ENCODE results near the gene SH2B2.
"Not testable (repeated sequence)": the region's sequence is repeated elsewhere in the genome, so short reads cannot be mapped to it uniquely, and the experiment has no call there.

SH2B2 gene

GRCh38 chr7:102306916-102307677 lies 20.4 kb downstream of the SH2B2 start:
- DNase-seq = peak in 1 of 2 donors; percentile 14

GRCh38 chr7:102310414-102310815 lies 23.7 kb downstream of the SH2B2 start:
- DNase-seq = peak in 1 of 2 donors; percentile 8

GRCh38 chr7:102312317-102312716 lies 25.6 kb downstream of the SH2B2 start:
- DNase-seq = no peak

GRCh38 chr7:102313997-102314780 lies 27.5 kb downstream of the SH2B2 start:
- no peak for DNase-seq

- DNase-seq = no peak
Observed at GRCh38 chr7:102317231-102318059, 30.8 kb downstream of the SH2B2 start.

GRCh38 chr7:102318482-102318971 lies 31.9 kb downstream of the SH2B2 start:
- no peak for DNase-seq

- DNase-seq = no peak
Observed at GRCh38 chr7:102319671-102320070, 33.0 kb downstream of the SH2B2 start.

- DNase-seq = no peak
Observed at GRCh38 chr7:102320181-102320580, 33.5 kb downstream of the SH2B2 start.

GRCh38 chr7:102320601-102321350 lies 34.1 kb downstream of the SH2B2 start:
- DNase-seq = no peak

- DNase-seq = no peak
Observed at GRCh38 chr7:102321351-102322201, 34.9 kb downstream of the SH2B2 start.

- no peak for DNase-seq
Observed at GRCh38 chr7:102322202-102322715, 35.6 kb downstream of the SH2B2 start.

- DNase-seq = no peak
Observed at GRCh38 chr7:102323914-102324195, 37.2 kb downstream of the SH2B2 start.

- DNase-seq = not testable (repeated sequence)
Observed at GRCh38 chr7:102325106-102325505, 38.4 kb downstream of the SH2B2 start.

- DNase-seq = no peak
Observed at GRCh38 chr7:102326157-102326889, 39.7 kb downstream of the SH2B2 start.

- not testable (repeated sequence) for DNase-seq
Observed at GRCh38 chr7:102327183-102327582, 40.5 kb downstream of the SH2B2 start.

- DNase-seq = not testable (repeated sequence)
Observed at GRCh38 chr7:102328863-102329262, 42.2 kb downstream of the SH2B2 start.

GRCh38 chr7:102329366-102329765 lies 42.7 kb downstream of the SH2B2 start:
- DNase-seq = not testable (repeated sequence)

- DNase-seq = not testable (repeated sequence)
Observed at GRCh38 chr7:102330666-102331460, 44.2 kb downstream of the SH2B2 start.

- DNase-seq = not testable (repeated sequence)
Observed at GRCh38 chr7:102335574-102335973, 48.9 kb downstream of the SH2B2 start.

GRCh38 chr7:102337002-102337401 lies 50.3 kb downstream of the SH2B2 start:
- not testable (repeated sequence) for DNase-seq
